COLO829 (cell line): ENCODE data around the gene MIP.
"Not testable (repeated sequence)": the region's sequence is repeated elsewhere in the genome, so short reads cannot be mapped to it uniquely, and the experiment has no call there.

Experiments
- DNase-seq: peaks from one replicate; pipeline ENCODE4 v3.0.0; 2012; ENCODE audit warnings: low spot score

The MIP gene

DNA sequence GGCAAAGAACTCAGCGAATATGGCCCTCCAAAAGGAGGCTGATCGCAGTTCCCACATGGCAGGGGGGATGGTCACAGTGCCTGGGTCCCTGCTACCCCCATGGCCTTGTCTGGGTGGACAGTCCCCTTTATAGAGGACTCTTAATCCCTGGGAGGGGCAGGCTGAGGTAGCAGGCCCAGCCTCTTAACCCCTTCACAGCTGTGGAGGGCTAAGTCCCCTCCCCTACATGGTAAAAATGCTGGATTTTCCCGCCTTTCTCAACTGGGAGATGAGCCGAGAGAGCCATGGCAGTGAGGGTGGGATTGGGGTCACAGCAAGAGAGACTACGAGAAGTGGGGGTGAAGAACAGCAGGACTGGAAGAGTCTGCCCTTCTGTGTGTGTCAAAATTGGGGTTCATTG, at the start of gene MIP:
MIP (minus strand) TSS at position 101 of the 400 bp plus-strand sequence; CDS start at position 57, 44 bp downstream.
- DNase-seq = no peak

DNA sequence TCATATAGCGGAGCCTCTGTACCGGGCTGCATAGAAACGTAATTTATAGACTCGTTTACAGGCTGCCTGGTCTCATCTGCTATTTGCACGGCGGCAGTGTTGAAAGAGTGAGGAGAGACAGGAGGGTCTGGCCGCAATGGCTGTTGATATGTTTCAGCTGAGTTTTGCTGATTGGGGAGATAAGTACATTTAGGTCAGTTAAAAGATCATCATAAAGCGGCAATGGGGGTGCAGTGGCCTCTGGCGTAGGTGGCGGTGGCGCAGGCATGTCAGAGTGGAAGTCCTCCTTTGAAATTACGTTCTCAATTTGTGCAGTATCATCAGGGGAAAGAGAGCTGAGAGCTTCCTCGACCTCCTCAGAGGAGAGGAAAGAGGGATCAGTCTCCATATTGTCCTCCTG, 45.4 kb upstream of the MIP start:
- not testable (repeated sequence) for DNase-seq

DNA sequence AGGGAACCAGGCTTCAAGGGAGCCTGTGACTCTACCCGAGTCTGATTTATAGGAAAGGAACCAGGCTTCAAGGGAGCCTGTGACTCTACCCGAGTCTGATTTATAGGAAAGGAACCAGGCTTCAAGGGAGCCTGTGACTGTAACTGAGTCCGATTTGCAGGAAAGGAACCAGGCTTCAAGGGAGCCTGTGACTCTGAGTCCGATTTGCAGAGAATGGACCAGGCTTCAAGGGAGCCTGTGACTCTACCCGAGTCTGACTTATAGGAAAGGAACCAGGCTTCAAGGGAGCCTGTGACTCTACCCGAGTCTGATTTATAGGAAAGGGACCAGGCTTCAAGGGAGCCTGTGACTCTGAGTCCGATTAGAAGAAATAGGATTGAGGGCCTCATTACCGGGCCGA, 45.0 kb upstream of the MIP start:
- not testable (repeated sequence) for DNase-seq

DNA sequence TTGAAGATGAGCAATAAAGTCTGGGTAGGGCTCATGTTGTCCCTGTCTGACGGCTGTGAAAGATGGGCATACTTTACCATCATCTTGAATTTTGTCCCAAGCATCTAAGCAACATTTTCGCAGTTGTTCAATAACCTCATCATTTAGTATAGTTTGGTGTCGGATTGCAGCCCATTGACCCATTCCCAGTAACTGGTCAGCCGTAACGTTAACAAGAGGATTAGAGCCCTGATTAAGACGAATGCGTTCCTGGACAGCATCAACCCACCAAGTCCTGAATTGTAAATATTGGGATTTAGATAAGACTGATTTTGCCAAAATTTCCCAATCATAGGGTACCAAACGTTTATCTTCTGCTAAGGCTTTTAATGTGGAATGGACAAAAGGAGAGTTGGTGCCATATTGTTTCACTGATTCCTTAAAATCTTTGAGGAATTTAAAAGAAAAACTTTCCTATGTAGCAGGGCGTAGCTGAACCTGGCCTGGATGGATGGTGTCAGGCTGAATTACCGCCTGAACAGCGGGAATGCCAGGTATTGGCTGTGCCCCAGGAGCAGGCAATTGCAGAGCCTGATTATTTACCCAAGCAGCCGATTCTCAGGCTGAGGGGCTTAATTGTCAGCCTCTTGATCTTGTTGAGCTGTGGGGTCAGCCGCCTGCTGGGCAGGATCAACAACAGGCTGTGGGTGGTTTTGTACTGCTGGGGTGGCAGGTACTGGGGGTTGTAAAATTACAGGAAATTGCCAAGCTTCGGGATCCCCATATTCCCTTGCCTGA, 43.9 kb upstream of the MIP start:
- not testable (repeated sequence) for DNase-seq

DNA sequence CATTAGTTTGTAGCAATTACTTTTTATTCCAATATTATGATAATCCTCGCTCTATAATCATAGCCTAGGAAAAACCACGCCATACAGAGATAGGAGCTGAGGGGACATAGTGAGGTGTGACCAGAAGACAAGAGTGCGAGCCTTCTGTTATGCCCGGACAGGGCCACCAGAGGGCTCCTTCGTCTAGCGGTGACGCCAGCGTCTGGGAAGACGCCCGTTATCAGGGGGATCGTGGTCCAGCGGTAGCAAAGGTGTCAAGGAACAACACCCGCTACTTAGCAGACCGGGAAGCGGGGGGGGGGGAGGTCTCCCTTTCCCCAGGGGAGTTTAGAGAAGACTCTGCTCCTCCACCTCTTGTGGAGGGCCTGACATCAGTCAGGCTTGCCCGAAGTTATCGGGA, 42.2 kb upstream of the MIP start:
- not testable (repeated sequence) for DNase-seq

DNA sequence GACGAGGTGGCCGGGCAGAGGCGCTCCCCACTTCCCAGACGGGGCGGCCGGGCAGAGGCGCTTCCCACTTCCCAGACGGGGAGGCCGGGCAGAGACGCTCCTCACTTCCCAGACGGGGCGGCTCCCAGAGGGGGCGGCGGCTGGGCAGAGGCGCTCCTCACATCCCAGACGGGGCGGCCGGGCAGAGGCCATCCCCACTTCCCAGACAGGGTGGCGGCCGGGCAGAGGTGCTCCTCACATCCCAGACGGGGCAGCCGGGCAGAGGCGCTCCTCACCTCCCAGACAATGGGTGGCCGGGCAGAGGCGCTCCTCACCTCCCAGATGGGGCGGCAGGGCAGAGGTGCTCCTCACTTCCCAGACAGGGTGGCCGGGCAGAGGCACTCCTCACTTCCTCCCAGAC, 40.0 kb upstream of the MIP start:
- DNase-seq = not testable (repeated sequence)

DNA sequence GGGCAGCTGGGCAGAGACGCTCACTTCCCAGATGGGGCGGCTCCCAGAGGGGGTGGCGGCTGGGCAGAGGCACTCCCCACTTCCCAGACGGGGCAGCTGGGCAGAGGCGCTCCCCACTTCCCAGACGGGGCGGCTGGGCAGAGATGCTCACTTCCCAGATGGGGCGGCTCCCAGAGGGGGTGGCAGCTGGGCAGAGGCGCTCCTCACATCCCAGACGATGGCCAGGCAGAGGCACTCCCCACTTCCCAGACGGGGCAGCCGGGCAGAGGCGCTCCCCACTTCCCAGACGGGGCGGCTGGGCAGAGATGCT, 39.6 kb upstream of the MIP start:
- DNase-seq = not testable (repeated sequence)

DNA sequence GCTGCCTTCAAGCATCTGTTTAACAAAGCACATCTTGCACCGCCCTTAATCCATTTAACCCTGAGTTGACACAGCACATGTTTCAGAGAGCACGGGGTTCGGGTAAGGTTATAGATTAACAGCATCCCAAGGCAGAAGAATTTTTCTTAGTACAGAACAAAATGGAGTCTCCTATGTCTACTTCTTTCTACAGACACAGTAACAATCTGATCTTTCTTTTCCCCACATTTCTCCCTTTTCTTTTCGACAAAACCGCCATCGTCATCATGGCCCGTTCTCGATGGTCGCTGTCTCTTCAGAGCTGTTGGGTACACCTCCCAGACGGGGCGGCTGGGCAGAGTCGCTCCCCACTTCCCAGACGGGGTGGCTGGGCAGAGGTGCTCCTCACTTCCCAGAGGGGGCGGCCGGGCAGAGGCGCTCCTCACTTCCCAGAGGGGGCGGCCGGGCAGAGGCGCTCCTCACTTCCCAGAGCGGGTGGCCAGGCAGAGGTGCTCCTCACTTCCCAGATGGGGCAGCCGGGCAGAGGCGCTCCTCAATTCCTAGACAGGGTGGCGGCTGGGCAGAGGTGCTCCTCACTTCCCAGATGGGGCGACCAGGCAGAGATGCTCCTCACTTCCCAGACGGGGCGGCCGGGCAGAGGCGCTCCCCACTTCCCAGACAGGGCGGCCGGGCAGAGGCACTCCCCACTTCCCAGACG, 39.1 kb upstream of the MIP start:
- DNase-seq = not testable (repeated sequence)

DNA sequence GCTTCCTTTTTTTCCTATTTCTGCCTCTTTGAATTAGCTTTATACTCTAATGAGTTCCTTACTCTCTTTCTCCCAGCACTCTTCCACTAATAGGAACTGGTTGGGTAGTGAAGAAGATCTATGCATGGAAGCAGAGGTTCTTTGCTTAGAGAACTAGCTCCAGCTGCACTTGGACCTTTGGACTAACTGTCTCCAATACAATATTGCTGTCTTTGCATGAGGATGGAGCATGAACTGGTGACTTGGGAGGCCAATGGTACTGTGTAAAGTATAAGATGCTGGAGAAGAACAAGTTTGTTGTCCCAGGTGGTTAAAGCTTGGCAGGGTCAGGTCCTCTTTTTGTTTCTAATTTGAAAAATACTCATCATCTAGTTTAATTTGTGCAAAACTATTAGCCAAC, 35.9 kb upstream of the MIP start:
- DNase-seq = no peak

DNA sequence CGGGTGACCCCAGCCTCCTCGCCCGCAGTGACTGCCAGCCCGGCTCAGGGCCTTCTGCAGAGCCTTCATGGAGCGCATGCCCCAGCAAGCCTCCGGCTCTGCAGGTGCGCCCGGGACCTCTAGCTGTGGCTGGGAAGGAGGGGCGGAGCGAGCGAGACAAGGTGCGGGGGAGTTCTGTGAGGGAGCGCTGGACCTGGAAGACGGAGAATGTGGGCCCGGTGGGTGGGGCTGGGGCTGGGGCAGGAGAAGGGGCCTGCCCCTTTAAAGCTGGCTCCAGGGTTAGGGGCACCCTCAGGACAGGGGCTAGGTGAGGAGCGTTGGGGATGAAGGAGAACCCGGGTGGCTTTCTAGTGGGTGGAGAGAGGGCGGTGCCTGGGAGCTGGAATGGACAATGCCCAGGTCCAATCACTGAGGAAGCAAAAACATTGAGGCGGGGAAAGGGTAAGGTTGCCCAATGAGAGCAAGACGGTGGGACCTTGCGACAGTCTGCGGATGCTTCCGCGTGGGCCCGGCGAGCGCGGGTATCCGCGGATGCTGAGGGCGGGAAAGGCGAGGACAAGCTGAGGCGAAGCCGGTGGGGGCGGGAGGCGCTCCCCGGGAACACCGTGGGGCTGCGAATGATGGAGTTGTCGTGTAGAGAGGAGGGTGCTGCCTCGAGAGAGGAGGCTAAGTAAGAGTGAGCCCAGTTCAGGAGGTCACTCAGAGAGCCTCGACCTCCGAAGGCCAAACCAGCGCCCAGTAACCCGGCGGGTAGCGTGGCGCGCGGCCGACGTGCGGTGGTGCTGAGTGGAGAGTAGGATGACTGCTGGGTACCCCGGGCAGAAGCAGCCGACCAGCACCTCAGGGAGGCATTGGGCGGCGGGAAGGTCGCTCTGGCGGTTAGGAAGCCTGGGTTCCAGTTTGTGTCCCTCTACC, 33.8 kb upstream of the MIP start, which contains the start of gene GLS2:
GLS2 (minus strand) TSS at position 121 of the 915 bp plus-strand sequence; CDS start at position 78, 43 bp downstream.
- peak; percentile 50 for DNase-seq

DNA sequence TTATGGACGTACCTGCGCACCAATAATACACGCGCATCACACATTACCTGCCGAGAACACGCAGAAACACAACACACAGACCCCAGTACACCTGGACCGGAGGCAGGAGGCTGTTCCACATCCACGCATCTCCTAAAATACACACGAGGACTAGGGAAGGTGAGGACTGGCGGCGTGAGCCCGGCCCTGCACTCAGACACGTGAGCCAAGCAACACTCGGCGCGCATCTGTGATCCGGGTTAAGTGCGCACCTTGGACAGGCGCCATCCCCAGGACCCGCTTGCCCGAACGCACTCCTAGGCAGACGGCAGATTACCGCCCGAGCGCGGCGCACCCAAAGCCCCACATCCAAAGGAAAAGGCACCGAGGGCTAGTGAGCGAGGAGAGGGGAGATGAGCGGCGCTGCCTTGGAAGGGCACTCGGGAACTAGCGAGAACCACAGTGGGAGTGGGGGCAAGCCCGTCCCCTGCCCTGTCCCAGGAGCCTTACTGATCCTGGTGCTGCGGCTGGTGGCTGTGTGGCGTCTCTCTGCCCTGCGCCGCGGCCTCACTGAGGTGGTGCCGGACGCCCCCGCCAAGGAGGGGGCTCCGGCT, 33.1 kb upstream of the MIP start:
- DNase-seq = no peak

DNA sequence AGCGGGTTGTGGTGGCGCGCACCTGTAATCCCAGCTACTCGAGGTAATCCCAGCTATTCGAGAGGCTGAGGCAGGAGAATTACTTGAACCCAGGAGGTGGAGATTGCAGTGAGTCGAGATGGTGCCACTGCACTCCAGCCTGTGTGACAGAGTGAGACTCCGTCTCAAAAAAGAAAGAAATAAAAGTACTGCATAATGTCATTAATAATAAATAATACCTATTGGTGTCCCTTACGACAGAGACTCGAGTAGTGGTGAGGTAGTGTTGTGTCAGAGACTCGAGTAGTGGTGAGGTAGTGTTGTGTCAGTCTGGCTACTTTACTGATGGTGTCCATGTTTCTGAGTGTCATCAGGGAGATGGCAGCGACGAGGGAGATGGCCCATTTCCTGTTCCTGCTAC, 32.2 kb upstream of the MIP start:
- DNase-seq = no peak

DNA sequence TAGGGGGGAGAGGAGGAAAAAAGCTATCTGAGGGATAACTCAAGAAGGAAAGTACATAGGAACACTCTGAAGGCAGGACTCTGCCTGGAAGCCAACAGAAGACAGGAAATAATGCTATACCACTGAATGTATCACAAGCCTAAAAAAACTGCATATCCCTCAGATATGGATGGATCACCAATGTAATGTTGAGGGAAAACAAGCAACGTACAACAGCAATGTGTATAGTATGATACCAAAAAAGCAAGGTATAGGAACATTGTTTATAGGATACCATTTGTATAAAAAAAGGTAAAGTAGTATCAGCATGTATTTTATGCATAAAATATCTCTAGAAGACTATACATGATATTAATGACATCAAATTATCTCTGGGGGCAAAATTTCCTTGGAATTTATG, 30.1 kb upstream of the MIP start:
- DNase-seq = no peak

DNA sequence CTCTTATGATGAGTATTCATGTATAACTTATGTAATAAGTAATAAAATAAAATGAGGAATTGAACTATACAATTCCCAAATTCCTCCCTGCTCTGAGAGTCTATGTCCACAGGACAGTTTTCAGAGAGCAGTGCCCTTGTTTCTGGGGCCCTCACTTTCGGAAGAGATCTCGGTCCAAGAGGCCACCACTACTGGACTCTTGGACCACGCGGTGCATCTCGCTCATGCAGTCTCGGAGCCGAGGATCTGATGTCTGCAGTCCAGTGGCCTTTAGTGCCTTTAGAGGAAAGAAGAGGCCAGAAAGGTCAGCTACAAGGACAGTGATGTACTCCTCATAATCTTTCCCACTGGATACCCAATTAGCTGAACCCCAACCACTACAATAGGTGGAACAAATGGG, 25.2 kb upstream of the MIP start:
- DNase-seq = no peak

DNA sequence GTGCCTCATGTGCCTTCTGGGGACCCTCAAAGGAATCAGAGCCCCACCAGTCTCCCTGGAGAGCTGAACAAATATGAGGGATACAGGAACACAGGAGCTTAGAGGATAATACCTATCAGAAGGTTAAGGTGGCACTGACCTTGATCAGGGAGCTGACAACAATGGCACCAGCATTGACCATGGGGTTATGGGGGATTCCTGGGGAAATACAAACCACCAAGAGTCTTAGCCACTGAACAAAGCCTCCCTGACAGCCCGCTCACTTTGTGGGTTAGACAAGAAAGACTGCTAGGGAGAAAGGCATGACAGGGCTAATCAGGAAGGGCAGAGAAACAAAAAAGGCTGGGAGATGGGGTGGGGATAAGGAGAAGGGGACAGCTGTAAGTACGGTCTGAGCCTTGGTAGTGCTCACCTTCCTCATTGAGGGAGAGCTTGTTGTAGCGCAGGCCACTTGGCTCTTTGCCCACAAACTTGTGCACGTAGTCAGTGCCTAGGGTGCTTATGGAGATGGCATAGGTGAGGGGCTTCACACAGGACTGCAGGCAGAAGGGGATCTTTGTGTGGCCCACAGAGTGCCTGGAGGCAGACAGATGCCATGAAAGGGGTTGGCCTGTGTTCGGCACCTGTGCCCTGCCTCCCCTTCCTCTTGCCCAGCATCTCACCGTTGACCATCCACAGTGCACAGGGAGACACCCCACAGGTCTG, 23.2 kb upstream of the MIP start:
- no peak for DNase-seq

DNA sequence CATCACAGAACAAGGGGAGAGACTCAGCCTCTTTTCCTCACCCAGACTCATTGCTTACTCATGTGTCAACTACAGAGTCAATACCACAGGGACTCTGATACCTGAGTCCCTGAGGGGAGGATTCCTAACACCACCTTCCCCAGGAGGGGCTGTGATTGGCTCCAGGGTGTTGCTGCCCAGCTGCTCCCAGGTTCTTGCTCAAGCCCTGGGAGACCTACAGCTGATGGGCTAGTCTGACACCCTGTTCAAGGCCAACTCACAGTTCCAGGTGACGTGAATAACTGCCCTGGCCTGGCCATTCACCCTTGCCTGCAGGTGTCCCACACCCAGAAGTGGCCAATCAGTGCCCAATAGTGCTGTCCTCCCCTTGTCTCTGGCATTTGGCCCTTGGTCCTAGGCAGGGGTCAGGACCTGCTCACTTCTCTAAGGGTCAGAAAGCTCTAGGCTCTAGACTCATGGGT, 22.5 kb upstream of the MIP start:
- DNase-seq = no peak

DNA sequence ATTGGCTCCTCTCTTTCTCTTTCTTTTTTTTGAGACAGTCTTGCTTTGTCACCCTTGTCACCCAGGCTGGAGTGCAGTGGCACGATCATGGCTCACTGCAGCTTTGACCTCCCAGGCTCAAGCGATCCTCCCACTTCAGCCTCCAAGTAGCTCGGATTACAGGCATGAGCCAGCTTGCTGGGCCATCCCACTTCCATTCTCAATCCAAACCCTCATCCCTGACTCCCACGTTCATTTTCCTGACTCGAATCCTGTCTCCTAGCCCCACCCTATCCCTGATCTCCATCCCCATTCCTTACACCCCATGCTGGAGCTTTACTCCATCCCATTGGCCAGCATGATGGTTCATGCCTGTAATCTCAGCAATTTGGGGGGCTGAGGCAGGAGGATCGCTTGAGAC, 21.7 kb upstream of the MIP start:
- no peak for DNase-seq

DNA sequence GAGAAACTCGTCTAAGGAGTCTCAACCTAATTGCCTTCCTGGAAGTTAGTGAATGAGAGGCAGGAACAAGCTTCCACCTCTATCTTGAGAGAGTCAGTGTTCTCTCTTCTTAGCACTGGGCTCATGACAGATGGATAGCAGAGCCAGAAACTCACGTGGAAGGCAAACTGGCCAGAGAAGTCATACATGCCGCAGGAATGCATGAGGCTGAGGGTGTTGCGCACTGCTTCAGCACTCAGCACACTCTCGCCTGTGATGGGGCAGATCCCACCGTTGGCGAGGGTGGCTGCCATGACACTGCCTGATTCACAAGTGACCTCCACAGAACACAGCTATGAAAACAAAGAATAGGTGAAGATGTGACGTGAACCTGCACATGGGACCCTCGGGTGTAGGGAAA, 19.9 kb upstream of the MIP start:
- DNase-seq = no peak

DNA sequence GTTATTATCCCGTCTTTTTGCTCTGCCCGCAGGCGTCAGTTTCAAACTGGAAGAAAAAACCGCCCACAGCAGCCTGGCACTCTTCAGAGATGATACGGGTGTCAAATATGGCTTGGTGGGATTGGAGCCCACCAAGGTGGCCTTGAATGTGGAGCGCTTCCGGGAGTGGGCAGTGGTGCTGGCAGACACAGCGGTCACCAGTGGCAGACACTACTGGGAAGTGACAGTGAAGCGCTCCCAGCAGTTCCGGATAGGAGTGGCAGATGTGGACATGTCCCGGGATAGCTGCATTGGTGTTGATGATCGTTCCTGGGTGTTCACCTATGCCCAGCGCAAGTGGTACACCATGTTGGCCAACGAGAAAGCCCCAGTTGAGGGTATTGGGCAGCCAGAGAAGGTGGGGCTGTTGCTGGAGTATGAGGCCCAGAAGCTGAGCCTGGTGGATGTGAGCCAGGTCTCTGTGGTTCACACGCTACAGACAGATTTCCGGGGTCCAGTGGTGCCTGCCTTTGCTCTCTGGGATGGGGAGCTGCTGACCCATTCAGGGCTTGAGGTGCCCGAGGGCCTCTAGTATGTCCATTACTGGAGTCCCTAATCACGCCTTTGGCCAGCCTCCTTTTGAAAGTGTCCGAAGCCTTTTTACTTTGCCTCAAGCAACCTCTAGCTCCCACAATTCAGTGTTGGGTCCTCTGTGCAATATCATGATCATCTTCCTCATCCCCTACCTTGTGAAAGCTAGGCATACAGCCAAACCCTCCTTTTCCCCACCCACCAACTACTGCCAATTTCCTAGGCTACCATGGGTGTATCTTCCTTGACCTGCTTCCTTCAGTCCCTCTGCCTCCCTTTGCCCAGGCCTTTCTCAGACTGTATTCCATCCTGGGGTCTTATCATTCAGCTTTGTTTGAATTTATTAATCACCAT, 14.8 kb upstream of the MIP start:
- DNase-seq = peak; percentile 23
